COLO668 (cell line): ENCODE measurements around the gene CEP41.

ENCODE experiments used
- DNase-seq: peaks from one replicate; lab custom pipeline; 2025; ENCODE audit not compliant: unreplicated experiment; lab: John Stamatoyannopoulos, UW

Gene CEP41

DNA sequence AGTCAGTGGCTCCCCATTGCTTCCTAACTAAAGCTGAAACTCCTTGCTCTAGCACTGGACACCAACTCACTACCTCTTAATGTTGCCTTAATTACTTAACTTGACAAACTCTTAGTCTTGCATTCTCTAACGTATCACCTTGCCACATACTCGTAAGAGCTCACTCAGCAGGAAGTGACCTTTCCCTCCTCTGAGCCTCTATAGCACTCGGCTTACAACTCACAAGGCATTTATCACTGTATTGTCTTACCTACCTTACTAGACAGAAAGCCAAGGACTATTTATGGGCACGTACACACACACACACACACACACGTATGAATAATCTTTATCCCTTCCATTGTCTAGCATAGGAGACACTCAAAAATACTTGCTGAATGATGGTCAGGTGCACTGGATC, 21.2 kb downstream of the CEP41 start:
- no peak for DNase-seq

DNA sequence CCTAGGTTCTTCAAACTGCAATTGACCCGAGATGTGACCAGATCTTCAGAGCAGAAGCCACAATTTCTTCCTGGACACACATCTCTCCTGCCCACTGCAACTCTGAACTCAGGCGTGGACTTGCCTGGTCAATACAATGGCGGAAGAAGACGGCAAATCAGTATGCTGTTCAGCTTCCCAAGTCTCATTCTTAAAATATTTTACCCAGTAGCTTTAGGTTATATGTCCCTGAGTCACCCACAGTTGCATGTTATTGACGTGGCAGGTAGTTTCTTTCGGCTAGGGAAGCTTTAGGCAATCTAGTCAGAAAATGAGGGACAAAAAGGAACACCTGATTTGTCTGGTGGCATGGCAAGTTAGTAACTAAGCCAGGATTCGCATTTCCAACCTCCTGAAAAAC, 22.5 kb downstream of the CEP41 start:
- DNase-seq: no peak

GRCh38 chr7:130417213-130417612, 23.6 kb downstream of the CEP41 start:
- no peak for DNase-seq

- no peak for DNase-seq
These were observed 25.8 kb downstream of the CEP41 start for GRCh38 chr7:130415006-130415405.

DNA sequence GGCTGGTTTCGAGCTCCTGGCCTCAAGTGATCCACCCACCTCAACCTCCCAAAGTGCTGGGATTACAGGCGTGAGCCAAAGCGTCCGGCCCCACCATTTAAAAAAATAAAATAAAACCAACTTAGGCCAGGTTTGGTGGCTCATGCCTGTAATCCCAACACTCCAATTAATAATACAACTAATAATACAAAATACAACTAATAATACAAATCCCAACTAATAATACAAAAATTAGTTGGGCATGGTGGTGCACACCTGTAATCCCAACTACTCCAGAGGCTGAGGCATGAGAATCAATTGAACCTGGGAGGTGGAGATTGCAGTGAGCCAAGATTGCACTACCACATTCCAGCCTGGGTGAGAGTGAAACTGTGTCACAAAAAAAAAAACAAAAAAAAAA, 27.6 kb downstream of the CEP41 start:
- DNase-seq: no peak

DNA sequence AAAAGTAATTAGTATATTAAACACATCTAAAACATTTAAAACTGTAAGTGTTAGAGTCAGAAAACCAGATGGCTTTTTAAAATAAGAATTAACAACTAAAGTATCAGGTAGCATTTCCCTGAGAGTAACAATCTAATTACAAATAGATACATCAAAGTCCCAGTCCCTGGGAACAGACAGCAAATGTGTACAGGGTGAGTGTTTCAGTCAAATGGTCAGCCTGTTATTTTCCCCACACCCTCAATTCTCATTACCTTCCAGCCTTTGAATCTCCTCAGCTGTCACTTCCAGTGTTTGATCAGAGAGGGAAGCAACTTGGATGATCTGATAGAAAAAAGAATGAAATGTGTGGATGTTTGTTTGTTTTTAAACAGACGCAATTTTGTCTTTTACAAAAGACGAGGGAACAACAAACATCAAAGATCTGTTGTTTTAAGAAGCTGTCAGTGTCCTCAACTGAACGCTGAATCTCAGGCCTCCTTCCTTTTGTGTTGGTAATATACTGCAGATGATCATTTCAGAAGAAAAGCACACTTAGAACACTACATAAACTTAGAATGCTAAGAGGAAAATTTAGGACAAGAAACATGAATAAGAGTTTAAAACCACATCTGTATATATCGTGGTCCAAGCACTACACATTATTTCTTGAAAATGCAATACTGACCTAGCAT, 29.8 kb downstream of the CEP41 start:
- DNase-seq: no peak

GRCh38 chr7:130409712-130410072, 31.1 kb downstream of the CEP41 start:
- DNase-seq: no peak

GRCh38 chr7:130409067-130409711, 31.6 kb downstream of the CEP41 start:
- no peak for DNase-seq

DNA sequence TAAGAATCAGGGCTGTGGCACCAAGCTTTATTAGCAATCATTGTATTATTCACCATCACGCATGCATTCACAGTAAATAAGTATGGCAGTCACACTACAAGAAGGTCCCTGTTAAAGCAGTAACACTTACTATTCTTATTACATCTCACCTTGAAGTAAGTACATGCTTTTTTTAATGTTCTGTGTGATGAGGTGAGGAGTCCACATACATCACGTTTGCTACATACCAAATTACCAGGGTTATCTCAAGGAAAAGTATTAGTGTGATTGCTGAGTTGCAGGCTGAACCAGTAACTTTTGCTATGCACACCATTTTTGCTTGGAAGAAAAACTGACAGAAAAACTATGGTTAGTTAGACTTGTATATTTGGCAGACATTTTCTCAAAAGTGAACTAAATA, 35.8 kb downstream of the CEP41 start:
- DNase-seq: no peak

GRCh38 chr7:130401578-130401977, 39.2 kb downstream of the CEP41 start:
- no peak for DNase-seq

GRCh38 chr7:130401101-130401500, 39.7 kb downstream of the CEP41 start:
- no peak for DNase-seq

GRCh38 chr7:130400120-130400572, 40.7 kb downstream of the CEP41 start:
- DNase-seq: no peak

DNA sequence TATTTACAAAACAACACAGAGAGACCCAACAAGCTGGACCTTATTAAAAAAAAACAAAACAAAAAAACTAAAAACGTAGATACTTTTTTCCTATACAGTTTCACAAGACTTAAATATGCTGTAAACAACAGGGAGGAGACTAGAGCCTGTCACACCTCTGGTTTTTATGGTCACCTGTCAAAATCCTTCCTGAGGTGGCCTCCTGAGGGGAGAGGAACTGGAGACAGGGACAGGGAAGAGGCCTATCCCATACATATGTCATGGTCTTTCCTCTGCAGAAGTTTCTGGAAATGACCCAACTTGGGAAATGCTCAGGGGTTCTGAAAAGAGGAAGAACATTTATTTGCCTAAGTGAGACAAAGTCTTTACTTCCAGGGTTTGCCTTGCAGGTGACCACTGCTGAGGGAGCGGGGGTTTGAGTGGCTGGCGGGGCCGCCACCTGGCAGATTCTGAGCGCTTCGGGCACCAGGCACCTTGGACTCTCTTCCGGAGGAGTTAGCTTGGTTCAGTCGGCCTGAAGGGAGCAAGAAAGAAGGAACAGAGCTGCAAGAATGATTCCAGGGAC, 42.2 kb downstream of the CEP41 start:
- no peak for DNase-seq

- DNase-seq: no peak
These were observed 43.1 kb downstream of the CEP41 start for GRCh38 chr7:130397758-130398073.

GRCh38 chr7:130397051-130397757, 43.6 kb downstream of the CEP41 start:
- DNase-seq: no peak

DNA sequence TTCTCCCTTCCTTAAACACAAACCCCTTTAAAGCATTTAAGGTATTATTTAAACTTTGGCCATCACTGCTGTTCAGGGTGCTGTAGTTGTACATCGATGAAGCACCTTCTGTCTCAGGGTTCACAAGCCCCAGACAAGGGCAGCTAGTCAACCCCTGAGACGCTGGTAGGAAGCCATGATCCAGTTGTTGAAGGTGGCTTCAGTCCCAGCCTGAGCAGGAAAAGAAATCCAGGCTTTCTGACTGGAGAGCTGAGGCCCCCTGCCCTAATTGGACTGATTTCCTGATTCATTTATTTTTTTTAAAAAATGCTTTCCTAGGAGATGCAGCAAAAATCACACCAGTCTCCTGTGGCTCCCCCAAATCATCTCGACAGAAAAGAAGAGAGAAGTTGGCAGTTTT, 44.7 kb downstream of the CEP41 start:
- no peak for DNase-seq

DNA sequence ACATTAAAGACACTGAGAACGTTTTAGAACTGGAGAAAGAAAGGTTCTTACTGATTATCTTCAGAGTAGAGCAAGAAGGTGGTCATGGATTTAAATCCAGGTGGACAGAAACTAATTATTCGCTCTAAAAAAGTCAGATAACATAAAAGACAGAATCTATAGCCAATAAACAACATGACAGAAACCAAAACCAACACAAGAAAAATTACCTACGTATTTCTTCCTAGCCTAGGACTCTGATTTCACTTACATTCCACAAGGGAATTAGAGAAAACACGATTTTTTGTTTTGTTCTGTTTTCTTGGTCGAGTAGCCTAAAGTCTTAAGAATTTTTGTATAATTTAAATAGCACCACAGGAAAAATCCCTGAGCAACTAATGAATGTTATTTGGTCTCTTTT, 45.4 kb downstream of the CEP41 start:
- no peak for DNase-seq

GRCh38 chr7:130394421-130395195, 46.2 kb downstream of the CEP41 start:
- no peak for DNase-seq

DNA sequence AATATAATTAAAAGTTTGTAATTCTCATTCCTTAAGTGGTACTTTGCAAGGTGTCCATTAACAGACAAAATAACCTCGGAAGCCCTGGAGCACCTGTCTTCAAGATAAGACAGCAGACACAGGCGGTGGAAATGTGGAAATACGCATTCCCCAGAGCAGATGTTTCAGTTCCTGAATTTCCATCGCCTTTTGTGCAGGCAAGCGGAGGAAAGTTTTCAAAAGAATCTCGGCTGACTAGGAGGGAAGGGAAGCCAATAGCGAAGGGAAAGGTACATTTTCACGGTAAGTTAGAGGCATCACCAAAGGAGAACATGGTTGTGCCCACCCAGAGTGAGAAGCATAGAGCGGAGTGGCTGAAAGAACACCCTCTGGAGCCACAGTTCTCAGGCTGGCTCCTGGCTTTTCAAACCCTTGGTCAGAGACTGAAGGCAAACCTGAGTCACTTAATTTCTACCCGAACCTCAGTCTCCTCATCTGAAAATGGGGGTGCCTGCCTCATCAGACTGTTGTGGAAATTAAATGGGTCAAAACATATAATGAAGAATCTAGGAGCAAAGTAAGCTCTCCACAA, 46.9 kb downstream of the CEP41 start:
- DNase-seq: no peak

GRCh38 chr7:130393101-130393561, 47.7 kb downstream of the CEP41 start:
- DNase-seq: no peak

DNA sequence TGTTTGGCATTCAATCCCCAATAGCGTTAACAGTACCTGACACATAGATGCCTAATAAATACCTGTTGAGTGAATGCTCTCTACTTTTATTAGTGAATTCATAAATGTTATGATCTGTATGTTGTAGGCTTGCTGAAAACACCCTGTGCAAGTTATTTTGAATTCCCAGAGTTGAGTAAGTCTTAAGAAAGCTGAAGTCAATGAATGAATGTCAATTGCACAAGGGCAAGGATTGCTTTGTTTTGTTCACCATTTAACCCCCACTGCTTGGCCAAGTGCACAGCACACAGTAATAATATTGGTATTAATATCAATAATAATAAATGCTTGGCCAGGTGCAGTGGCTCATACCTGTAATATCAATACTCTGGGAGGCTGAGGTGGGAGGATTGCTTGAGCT, 50.3 kb downstream of the CEP41 start:
- DNase-seq: no peak
